BLaER1 treated with 17β-estradiol and CSF1 and Interleukin-3, amounts not matched to agents 10 nM and 100 nM (cell line): Measurements from ENCODE around the gene TWF2.

ENCODE experiments used
- H3K27ac ChIP-seq, 11 experiments: shearing (Covaris generic); formaldehyde crosslinking; 2 replicates each; pipeline ENCODE4 v1.8.1; 2022
- H3K27me3 ChIP-seq, 11 experiments: shearing (Covaris generic); formaldehyde crosslinking; 2 replicates each; pipeline ENCODE4 v1.8.1; 2022
- H3K36me3 ChIP-seq, 11 experiments: shearing (Covaris generic); formaldehyde crosslinking; 2 replicates each; pipeline ENCODE4 v1.8.1; 2022
- H3K4me1 ChIP-seq, 10 experiments: shearing (Covaris generic); formaldehyde crosslinking; 2 replicates each; pipeline ENCODE4 v1.8.1; 2022
- H3K4me2 ChIP-seq, 11 experiments: shearing (Covaris generic); formaldehyde crosslinking; 2 replicates each; pipeline ENCODE4 v1.8.1; 2022
- H3K4me3 ChIP-seq, 10 experiments: shearing (Covaris generic); formaldehyde crosslinking; 2 replicates each; pipeline ENCODE4 v1.8.1; 2022
- H3K9ac ChIP-seq, 11 experiments: shearing (Covaris generic); formaldehyde crosslinking; 2 replicates each; pipeline ENCODE4 v1.8.1; 2022
- H3K9me3 ChIP-seq, 11 experiments: shearing (Covaris generic); formaldehyde crosslinking; replicated peaks in 1 of 11; 2 replicates each; pipeline ENCODE4 v1.8.1; 2022
- H4K20me1 ChIP-seq, 11 experiments: shearing (Covaris generic); formaldehyde crosslinking; 2 replicates each; pipeline ENCODE4 v1.8.1; 2022
- Cebpa-rat ChIP-seq, 11 experiments: shearing (Covaris generic); IDR thresholded peaks; 2 replicates each; pipeline ENCODE4 v1.8.1; 2022

Gene TWF2

DNA sequence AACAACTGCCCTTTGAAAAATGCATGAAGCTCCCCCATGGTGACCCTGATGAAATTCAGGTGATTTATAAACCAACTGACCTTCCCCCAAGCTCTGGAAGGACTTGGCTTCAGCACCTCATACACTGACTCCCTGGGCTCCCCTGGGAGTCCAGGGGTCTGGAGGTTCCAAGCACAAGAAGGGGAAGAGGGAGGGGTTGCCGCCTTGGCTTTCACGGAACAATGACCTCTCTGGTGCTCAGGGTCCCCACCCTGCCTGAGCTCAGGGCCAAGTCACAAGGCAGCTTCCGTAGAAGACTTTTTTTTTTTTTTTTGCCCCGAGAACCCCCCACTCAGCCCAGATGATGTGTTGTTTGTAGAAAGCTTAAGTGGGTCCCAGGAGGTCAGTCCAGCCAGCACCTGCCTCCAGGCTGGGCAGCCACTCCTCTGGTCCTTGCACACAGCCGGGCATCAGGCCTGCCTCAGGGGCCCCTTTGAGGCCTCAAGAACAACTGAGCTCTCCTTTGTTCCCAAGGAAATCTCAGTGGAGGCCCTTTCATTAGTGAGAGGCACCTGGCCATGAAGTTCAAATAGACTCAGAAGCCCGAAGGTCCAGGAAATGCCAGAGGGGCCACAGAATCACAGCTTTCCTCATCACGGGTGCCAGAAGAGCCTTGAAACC lies 55.0 kb downstream of the TWF2 start:
- no peak for TF ChIP-seq Cebpa-rat (IDR thresholded peaks at IDR 0.05)
- no peaks in the 10 kb centered on the region for H4K20me1 ChIP-seq
- peak overlapping the region in 9 of 11 experiments; percentile 3 to 73 (median 54); a peak in 15 of 22 replicates for H3K27ac ChIP-seq
- no peaks in the 10 kb centered on the region for H3K27me3 ChIP-seq
- peaks cover 29 to 58% (median 46%) of the 10 kb centered on the region in 10 experiments for H3K4me1 ChIP-seq
- peak overlapping the region; percentile 59 to 90 (median 79) for H3K4me2 ChIP-seq
- H3K36me3 ChIP-seq, result no peaks in the 10 kb centered on the region
- H3K9me3 ChIP-seq, result no peaks in the 10 kb centered on the region
- H3K4me3 ChIP-seq, result no peak overlapping the region
- H3K9ac ChIP-seq, result peak overlapping the region in 8 of 11 experiments; percentile 9 to 57 (median 36); a peak in 13 of 22 replicates

DNA sequence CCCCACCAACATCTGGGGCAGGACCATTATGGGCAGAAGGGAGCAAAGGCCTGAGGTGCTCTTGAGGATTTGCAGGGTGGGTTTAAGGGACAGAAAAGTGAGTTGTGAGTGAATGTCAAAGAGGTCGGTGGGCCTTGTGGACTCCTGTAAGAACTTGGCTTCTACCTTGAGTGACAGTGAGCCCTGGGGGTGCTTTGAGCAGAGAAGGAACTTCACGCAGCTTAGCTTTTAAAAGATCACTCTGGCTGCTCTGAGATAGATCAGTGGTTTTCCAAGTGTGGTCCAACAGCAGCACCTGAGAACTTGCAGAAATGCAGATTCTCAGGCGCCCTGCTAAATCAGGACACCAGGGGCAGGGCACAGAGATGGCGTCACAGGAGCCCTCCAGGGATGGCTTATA lies 56.3 kb downstream of the TWF2 start:
- TF ChIP-seq Cebpa-rat (IDR thresholded peaks at IDR 0.05), result no peak
- peaks cover 27 to 61% (median 50%) of the 10 kb centered on the region in 10 experiments for H3K4me1 ChIP-seq

DNA sequence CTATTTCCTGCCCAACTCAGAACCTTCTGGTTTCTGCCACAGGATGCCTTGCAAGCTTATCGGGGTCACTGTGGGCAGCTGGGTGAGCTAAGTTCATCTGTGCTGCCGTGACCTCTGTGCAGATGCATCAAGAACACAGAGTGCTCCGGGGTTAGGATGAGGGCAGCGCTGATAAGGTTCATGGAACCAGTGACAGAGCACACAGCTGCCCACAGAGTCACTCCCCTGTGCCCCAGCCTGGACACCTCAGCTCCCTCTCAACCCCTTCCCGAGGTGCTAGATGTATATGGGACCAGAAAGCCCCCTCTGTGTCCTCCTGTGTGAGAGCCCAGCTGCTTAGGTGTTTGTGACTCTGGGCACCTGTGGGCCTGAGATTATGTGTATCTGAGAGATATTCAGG lies 56.8 kb downstream of the TWF2 start:
- 0 out of 22 replicates have a peak overlapping the region, but pooled peaks of 1 of the 11 experiments have one; percentile 7 for H3K4me2 ChIP-seq

More for the DNA sequence above, 56.3 kb downstream of the TWF2 start:
- Histone ChIP-seq H3K27ac (no peak overlapping the region), H3K27me3 (no peaks in the 10 kb centered on the region), H3K9ac (no peak overlapping the region), H3K4me3 (no peak overlapping the region), H3K9me3 (no peaks in the 10 kb centered on the region), H3K36me3 (no peaks in the 10 kb centered on the region), H3K4me2 (peak overlapping the region in 9 of 11 experiments; percentile 69 to 90 (median 84); a peak in 10 of 22 replicates), H4K20me1 (no peaks in the 10 kb centered on the region)

DNA sequence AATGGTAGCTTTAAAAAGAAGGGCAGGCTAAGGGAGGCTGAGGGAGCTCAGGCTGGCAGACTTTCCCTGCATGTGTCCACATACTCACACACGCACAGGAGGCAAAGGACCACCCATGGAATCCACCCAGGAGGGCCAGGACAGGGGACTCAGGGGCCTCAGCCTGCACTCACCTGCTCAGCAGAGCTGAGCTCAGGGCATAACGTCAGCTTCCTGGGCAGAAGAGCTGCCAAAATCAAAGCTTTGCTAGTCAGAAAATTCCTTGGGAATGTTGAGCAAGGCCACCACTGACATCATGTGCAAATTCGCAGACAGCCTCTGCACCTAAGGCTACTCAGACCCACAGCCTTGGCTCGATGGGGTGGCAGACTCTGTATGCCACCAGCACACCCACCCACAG lies 57.4 kb downstream of the TWF2 start:
- H3K4me1 ChIP-seq, result peaks cover 27 to 68% (median 61%) of the 10 kb centered on the region in 10 experiments
- no peak overlapping the region for H3K4me2 ChIP-seq
- TF ChIP-seq Cebpa-rat (IDR thresholded peaks at IDR 0.05), result no peak
- no peaks in the 10 kb centered on the region for H3K9me3 ChIP-seq
- H3K36me3 ChIP-seq, result no peaks in the 10 kb centered on the region
- H3K27ac ChIP-seq, result no peak overlapping the region
- H4K20me1 ChIP-seq, result no peaks in the 10 kb centered on the region
- no peak overlapping the region for H3K4me3 ChIP-seq
- H3K9ac ChIP-seq, result 0 out of 22 replicates have a peak overlapping the region, but pooled peaks of 1 of the 11 experiments have one; percentile 18
- no peaks in the 10 kb centered on the region for H3K27me3 ChIP-seq

More for the DNA sequence above, 56.8 kb downstream of the TWF2 start:
- Histone ChIP-seq H3K36me3 (no peaks in the 10 kb centered on the region), H3K9ac (no peak overlapping the region), H3K4me1 (peaks cover 27 to 65% (median 55%) of the 10 kb centered on the region in 10 experiments), H3K27ac (no peak overlapping the region), H3K27me3 (no peaks in the 10 kb centered on the region), H3K4me3 (no peak overlapping the region), H4K20me1 (no peaks in the 10 kb centered on the region), H3K9me3 (no peaks in the 10 kb centered on the region)
- no peak for TF ChIP-seq Cebpa-rat (IDR thresholded peaks at IDR 0.05)
